GM12801 (cell line): ENCODE data around the gene SHB.

ENCODE experiments used
- CTCF ChIP-seq: IDR thresholded peaks from one replicate; pipeline ENCODE4 v1.5.1; 2011; ENCODE audit warnings: control low read depth; ENCODE audit not compliant: insufficient read length; ENCODE audit errors: extremely low read depth

The SHB gene

GRCh38 chr9:37955781-37956422 is 113.1 kb downstream of the SHB start:
- TF ChIP-seq CTCF = no peak

- no peak for TF ChIP-seq CTCF
These were observed 114.4 kb downstream of the SHB start for GRCh38 chr9:37954581-37954981.

- TF ChIP-seq CTCF = no peak
These were observed 115.1 kb downstream of the SHB start for GRCh38 chr9:37953775-37954437.

- TF ChIP-seq CTCF = no peak
These were observed 115.7 kb downstream of the SHB start for GRCh38 chr9:37953206-37953774.

DNA sequence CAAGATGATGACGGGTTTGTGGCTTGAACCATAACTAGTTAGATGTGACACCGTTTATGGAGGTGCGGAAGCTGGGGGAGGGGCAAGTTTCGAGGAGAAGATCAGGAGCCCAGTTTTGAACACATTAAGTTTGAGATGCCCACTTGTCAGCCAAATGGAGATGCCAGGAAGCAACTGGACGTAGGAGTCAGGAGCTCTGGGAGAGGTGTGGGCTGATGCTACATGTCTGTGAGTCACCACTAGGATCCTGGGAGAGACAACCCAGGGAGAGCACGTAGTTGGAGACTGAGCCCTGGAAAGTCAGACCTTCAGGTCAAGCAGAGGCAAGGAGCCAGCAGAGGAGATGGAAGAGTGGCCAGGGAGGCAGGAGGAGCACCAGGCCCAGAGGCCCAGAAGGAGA is 116.3 kb downstream of the SHB start:
- no peak for TF ChIP-seq CTCF

- TF ChIP-seq CTCF = no peak
These were observed 117.2 kb downstream of the SHB start for GRCh38 chr9:37951671-37952449.

DNA sequence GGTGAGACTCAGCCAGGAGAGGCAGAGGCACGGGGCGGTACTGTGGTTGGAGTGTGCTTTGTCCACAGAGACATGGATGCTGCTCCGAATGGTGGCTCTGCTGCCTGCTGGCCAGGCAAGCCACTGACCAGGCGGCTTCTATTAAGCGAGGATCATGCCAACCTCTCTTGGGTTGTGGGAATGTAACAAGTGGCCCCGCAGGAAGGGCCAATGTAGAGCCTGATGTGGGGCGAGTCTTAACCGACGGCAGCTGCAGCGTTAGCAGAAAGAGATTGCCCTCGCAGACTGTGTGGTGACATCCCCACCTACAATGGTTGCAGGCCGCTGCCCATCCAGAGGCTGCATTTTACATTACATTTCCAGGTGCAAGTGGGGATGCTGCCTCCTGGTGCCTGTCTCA is 118.5 kb downstream of the SHB start:
- TF ChIP-seq CTCF = no peak
